HepG2 (cell line): ENCODE results near the gene ANXA11.

Source experiments
- EED ChIP-seq: sonication (generic); formaldehyde crosslinking; IDR thresholded peaks from 2 replicates; pipeline ENCODE4 v1.5.0; 2020; ENCODE audit warnings: mild to moderate bottlenecking, missing genetic modification reagents
- EZH2 ChIP-seq: conservative IDR thresholded peaks from 2 replicates; pipeline ENCODE4 v1.6.1; 2012; ENCODE audit warnings: mild to moderate bottlenecking, low read depth, low read length, moderate library complexity
- FOXJ3 ChIP-seq: sonication (generic); formaldehyde crosslinking; IDR thresholded peaks from 2 replicates; pipeline ENCODE4 v1.4.0; 2020; ENCODE audit warnings: missing genetic modification reagents, mild to moderate bottlenecking, borderline replicate concordance
- FOXM1 ChIP-seq: sonication (generic); formaldehyde crosslinking; IDR thresholded peaks from 2 replicates; pipeline ENCODE4 v1.5.0; 2020; ENCODE audit warnings: missing genetic modification reagents
- MYNN ChIP-seq: sonication (generic); formaldehyde crosslinking; IDR thresholded peaks from 2 replicates; pipeline ENCODE4 v1.4.0; 2020; ENCODE audit warnings: mild to moderate bottlenecking, low read depth, missing genetic modification reagents
- NFYB ChIP-seq: sonication (generic); formaldehyde crosslinking; IDR thresholded peaks from 2 replicates; pipeline ENCODE4 v1.4.0; 2020; ENCODE audit warnings: missing genetic modification reagents
- POLR2AphosphoS5 ChIP-seq: IDR thresholded peaks from 2 replicates; pipeline ENCODE4 v1.6.1; 2012; ENCODE audit warnings: low read depth, low read length
- SIN3A ChIP-seq: IDR thresholded peaks from 2 replicates; pipeline ENCODE4 v1.6.1; 2011; ENCODE audit warnings: low read depth, mild to moderate bottlenecking, control low read depth, low read length, borderline replicate concordance
- TMF1 ChIP-seq: sonication (generic); formaldehyde crosslinking; IDR thresholded peaks from 2 replicates; pipeline ENCODE4 v1.8.1; 2022; ENCODE audit warnings: low read depth, missing genetic modification reagents
- ZKSCAN1 ChIP-seq: fragments of 150-350 bp; IDR thresholded peaks from 2 replicates; pipeline ENCODE4 v1.6.1; 2014; ENCODE audit warnings: low read length
- ZNF362 ChIP-seq: sonication (generic); formaldehyde crosslinking; IDR thresholded peaks from 2 replicates; pipeline ENCODE4 v1.4.0; 2020; ENCODE audit warnings: missing genetic modification reagents, mild to moderate bottlenecking, borderline replicate concordance
- TF ChIP-seq, protein P1 (sequence below): sonication (generic); formaldehyde crosslinking; IDR thresholded peaks from 2 replicates; pipeline ENCODE4 v1.5.0; 2020; ENCODE audit warnings: mild to moderate bottlenecking, missing genetic modification reagents, moderate library complexity
- TF ChIP-seq, protein P2 (sequence below): sonication (generic); formaldehyde crosslinking; IDR thresholded peaks from 2 replicates; pipeline ENCODE4 v1.5.0; 2020; ENCODE audit warnings: mild to moderate bottlenecking, missing genetic modification reagents, borderline replicate concordance
- TF ChIP-seq, protein P3 (sequence below): IDR thresholded peaks from 2 replicates; pipeline ENCODE4 v1.6.1; 2016; ENCODE audit warnings: missing compliant biosample characterization, missing genetic modification reagents, borderline replicate concordance

DNA sequence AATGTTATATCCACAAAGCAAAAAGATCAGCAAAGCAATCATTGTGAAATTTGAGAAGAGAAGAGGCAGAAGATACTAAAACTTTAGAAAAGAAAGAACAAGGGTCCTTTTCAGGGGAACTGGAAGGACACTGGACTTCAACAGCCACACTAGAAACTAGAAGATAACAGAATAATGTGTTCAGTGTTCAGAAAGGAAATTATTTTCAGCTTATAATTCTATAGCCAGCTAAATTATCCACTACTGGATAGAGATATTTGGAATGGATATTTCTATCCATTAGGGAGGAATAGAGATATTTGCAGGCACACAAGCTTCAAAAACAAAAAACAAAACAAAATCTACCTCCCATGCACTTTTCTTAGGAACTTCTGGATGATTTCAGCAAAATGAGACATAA, 12.8 kb downstream of the ANXA11 start:
- no peak for TF ChIP-seq EZH2
- no peak for TF ChIP-seq EED (CRISPR knock-in tag)
- TF ChIP-seq, protein P1, sequence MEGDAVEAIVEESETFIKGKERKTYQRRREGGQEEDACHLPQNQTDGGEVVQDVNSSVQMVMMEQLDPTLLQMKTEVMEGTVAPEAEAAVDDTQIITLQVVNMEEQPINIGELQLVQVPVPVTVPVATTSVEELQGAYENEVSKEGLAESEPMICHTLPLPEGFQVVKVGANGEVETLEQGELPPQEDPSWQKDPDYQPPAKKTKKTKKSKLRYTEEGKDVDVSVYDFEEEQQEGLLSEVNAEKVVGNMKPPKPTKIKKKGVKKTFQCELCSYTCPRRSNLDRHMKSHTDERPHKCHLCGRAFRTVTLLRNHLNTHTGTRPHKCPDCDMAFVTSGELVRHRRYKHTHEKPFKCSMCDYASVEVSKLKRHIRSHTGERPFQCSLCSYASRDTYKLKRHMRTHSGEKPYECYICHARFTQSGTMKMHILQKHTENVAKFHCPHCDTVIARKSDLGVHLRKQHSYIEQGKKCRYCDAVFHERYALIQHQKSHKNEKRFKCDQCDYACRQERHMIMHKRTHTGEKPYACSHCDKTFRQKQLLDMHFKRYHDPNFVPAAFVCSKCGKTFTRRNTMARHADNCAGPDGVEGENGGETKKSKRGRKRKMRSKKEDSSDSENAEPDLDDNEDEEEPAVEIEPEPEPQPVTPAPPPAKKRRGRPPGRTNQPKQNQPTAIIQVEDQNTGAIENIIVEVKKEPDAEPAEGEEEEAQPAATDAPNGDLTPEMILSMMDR = no peak
- TF ChIP-seq FOXJ3 = no peak
- no peak for TF ChIP-seq POLR2AphosphoS5
- TF ChIP-seq, protein P2, sequence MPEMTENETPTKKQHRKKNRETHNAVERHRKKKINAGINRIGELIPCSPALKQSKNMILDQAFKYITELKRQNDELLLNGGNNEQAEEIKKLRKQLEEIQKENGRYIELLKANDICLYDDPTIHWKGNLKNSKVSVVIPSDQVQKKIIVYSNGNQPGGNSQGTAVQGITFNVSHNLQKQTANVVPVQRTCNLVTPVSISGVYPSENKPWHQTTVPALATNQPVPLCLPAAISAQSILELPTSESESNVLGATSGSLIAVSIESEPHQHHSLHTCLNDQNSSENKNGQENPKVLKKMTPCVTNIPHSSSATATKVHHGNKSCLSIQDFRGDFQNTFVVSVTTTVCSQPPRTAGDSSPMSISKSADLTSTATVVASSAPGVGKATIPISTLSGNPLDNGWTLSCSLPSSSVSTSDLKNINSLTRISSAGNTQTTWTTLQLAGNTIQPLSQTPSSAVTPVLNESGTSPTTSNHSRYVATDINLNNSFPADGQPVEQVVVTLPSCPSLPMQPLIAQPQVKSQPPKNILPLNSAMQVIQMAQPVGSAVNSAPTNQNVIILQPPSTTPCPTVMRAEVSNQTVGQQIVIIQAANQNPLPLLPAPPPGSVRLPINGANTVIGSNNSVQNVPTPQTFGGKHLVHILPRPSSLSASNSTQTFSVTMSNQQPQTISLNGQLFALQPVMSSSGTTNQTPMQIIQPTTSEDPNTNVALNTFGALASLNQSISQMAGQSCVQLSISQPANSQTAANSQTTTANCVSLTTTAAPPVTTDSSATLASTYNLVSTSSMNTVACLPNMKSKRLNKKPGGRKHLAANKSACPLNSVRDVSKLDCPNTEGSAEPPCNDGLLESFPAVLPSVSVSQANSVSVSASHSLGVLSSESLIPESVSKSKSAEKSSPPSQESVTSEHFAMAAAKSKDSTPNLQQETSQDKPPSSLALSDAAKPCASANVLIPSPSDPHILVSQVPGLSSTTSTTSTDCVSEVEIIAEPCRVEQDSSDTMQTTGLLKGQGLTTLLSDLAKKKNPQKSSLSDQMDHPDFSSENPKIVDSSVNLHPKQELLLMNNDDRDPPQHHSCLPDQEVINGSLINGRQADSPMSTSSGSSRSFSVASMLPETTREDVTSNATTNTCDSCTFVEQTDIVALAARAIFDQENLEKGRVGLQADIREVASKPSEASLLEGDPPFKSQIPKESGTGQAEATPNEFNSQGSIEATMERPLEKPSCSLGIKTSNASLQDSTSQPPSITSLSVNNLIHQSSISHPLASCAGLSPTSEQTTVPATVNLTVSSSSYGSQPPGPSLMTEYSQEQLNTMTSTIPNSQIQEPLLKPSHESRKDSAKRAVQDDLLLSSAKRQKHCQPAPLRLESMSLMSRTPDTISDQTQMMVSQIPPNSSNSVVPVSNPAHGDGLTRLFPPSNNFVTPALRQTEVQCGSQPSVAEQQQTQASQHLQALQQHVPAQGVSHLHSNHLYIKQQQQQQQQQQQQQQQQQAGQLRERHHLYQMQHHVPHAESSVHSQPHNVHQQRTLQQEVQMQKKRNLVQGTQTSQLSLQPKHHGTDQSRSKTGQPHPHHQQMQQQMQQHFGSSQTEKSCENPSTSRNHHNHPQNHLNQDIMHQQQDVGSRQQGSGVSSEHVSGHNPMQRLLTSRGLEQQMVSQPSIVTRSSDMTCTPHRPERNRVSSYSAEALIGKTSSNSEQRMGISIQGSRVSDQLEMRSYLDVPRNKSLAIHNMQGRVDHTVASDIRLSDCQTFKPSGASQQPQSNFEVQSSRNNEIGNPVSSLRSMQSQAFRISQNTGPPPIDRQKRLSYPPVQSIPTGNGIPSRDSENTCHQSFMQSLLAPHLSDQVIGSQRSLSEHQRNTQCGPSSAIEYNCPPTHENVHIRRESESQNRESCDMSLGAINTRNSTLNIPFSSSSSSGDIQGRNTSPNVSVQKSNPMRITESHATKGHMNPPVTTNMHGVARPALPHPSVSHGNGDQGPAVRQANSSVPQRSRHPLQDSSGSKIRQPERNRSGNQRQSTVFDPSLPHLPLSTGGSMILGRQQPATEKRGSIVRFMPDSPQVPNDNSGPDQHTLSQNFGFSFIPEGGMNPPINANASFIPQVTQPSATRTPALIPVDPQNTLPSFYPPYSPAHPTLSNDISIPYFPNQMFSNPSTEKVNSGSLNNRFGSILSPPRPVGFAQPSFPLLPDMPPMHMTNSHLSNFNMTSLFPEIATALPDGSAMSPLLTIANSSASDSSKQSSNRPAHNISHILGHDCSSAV = no peak
- TF ChIP-seq ZKSCAN1 = no peak
- TF ChIP-seq SIN3A = no peak
- no peak for TF ChIP-seq FOXM1 (CRISPR knock-in tag)
- TF ChIP-seq, protein P3, sequence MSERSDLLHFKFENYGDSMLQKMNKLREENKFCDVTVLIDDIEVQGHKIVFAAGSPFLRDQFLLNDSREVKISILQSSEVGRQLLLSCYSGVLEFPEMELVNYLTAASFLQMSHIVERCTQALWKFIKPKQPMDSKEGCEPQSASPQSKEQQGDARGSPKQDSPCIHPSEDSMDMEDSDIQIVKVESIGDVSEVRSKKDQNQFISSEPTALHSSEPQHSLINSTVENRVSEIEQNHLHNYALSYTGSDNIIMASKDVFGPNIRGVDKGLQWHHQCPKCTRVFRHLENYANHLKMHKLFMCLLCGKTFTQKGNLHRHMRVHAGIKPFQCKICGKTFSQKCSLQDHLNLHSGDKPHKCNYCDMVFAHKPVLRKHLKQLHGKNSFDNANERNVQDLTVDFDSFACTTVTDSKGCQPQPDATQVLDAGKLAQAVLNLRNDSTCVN (CRISPR knock-in tag) = no peak
- TF ChIP-seq MYNN (CRISPR knock-in tag) = no peak
- no peak for TF ChIP-seq ZNF362
- TF ChIP-seq NFYB (CRISPR knock-in tag) = no peak
- no peak for TF ChIP-seq TMF1
